ENCODE data around the gene ERLIN1.

- TF ChIP-seq CTCF (IDR thresholded peaks at IDR 0.05; ENCODE audit: low read depth, low read length, poor library complexity, severe bottlenecking) (no peak), EZH2phosphoT487 (IDR thresholded peaks at IDR 0.05; ENCODE audit: borderline replicate concordance, low read length) (no peak)
These were observed 61.7 kb downstream of the ERLIN1 start for GRCh38 chr10:100124097-100124496.
